K562 (cell line): ENCODE measurements around the gene NEURL4. TPM values are rescaled to one million over a fixed set of nuclear protein-coding genes. Genes with fewer than 3 reads are reported as not detected.

Source experiments
- E2F5 ChIP-seq: sonication (generic); formaldehyde crosslinking; IDR thresholded peaks from 2 replicates; pipeline ENCODE4 v1.8.0; 2022; ENCODE audit warnings: mild to moderate bottlenecking, missing genetic modification reagents
- HNRNPH1 ChIP-seq: fragments of 200-400 bp; formaldehyde crosslinking; optimal IDR thresholded peaks from 2 replicates; pipeline ENCODE3; 2017; ENCODE audit warnings: low read depth, mild to moderate bottlenecking, low read length, moderate library complexity
- HNRNPLL ChIP-seq: fragments of 200-400 bp; formaldehyde crosslinking; IDR thresholded peaks from 2 replicates; pipeline ENCODE4 v1.6.1; 2017; ENCODE audit warnings: low read length, low read depth, mild to moderate bottlenecking; ENCODE audit not compliant: poor library complexity, severe bottlenecking
- HOMEZ ChIP-seq: fragments of 250-450 bp; sonication (Bioruptor Pico); IDR thresholded peaks from 2 replicates; pipeline ENCODE4 v1.4.0; 2020; ENCODE audit warnings: mild to moderate bottlenecking, moderate library complexity
- IFI16 ChIP-seq: fragments of 250-450 bp; sonication (Bioruptor Pico); IDR thresholded peaks from 2 replicates; pipeline ENCODE4 v2.1.2; 2022; ENCODE audit warnings: mild to moderate bottlenecking, inconsistent platforms
- KAT7 ChIP-seq: sonication (generic); formaldehyde crosslinking; IDR thresholded peaks from 2 replicates; pipeline ENCODE4 v1.8.0; 2022; ENCODE audit warnings: missing genetic modification reagents, mild to moderate bottlenecking, borderline replicate concordance
- NFIX ChIP-seq: fragments of 250-450 bp; sonication (Bioruptor Pico); IDR thresholded peaks from 2 replicates; pipeline ENCODE4 v1.4.0; 2020; ENCODE audit warnings: low read depth, mild to moderate bottlenecking, moderate library complexity
- PML ChIP-seq: IDR thresholded peaks from 2 replicates; pipeline ENCODE4 v1.6.1; 2012; ENCODE audit warnings: low read length, inconsistent platforms
- SRF ChIP-seq, 2 experiments: fragments of 250-450, 450-650 bp in 1 of 2; sonication (Bioruptor Pico) in 1 of 2; sonication (generic) in 1 of 2; formaldehyde crosslinking; IDR thresholded peaks; 2 replicates each; pipeline versions ENCODE4 v1.5.0 to v1.5.1; 2020 to 2022; ENCODE audit warnings: mild to moderate bottlenecking in 1 of 2, missing genetic modification reagents in 1 of 2
- TRIM24 ChIP-seq, 2 experiments: fragments of 450-650 bp; IDR thresholded peaks; 2 replicates each; pipeline ENCODE4 v1.6.1; 2016
- ZBTB9 ChIP-seq: fragments of 450-650 bp; formaldehyde crosslinking; IDR thresholded peaks from 2 replicates; pipeline ENCODE4 v1.4.0; 2020; ENCODE audit warnings: mild to moderate bottlenecking, moderate library complexity
- ZNF217 ChIP-seq: sonication (generic); formaldehyde crosslinking; IDR thresholded peaks from 2 replicates; pipeline ENCODE4 v1.8.0; 2022; ENCODE audit warnings: mild to moderate bottlenecking, missing genetic modification reagents
- ZNF57 ChIP-seq: fragments of 450-650 bp; formaldehyde crosslinking; IDR thresholded peaks from 2 replicates; pipeline ENCODE4 v1.4.0; 2020; ENCODE audit warnings: mild to moderate bottlenecking, moderate library complexity
- ZNF696 ChIP-seq: fragments of 250-450 bp; sonication (Bioruptor Pico); conservative IDR thresholded peaks from 2 replicates; pipeline ENCODE4 v1.4.0; 2020; ENCODE audit warnings: mild to moderate bottlenecking, moderate library complexity
- ZNF79 ChIP-seq: fragments of 250-450 bp; sonication (Bioruptor Pico); IDR thresholded peaks from 2 replicates; pipeline ENCODE4 v1.4.0; 2020; ENCODE audit warnings: low read depth, mild to moderate bottlenecking, moderate library complexity
- polyA plus RNA-seq, 8 experiments: library from polyadenylated mRNA; depleted of rRNA in 4 of 8; stranded (reverse) in 5 of 8; unstranded in 3 of 8; fragments of >200 nt; fragmentation: Nextera tagmentation in 2 of 8; fragmentation: Illumina TruSeq in 1 of 8; extraction: Ambion mirVana in 2 of 8; extraction: Trizol in 1 of 8; gene quantifications; 2 replicates each; pipeline versions ENCODE4 v1.2.1 to v1.2.3, GENCODE V29; 2011 to 2014; ENCODE audit warnings: inconsistent platforms in 1 of 8, missing spikeins in 1 of 8
- total RNA-seq, 7 experiments: library from RNA; depleted of rRNA in 6 of 7; stranded (reverse); fragments of >200 nt in 6 of 7; fragmentation: Illumina TruSeq in 2 of 7; extraction: Trizol in 2 of 7; gene quantifications; 2 replicates each; pipeline versions ENCODE4 v1.2.1 to v1.2.3, GENCODE V29; 2011 to 2021; ENCODE audit warnings: low replicate concordance in 1 of 7
- TF ChIP-seq, protein P1 (sequence below): sonication (generic); formaldehyde crosslinking; IDR thresholded peaks from 2 replicates; pipeline ENCODE4 v1.8.1; 2023; ENCODE audit warnings: mild to moderate bottlenecking, missing genetic modification reagents
- TF ChIP-seq, protein P2 (sequence below): fragments of 450-650 bp; formaldehyde crosslinking; IDR thresholded peaks from 2 replicates; pipeline ENCODE4 v1.4.0; 2022; ENCODE audit warnings: mild to moderate bottlenecking, moderate library complexity
- TF ChIP-seq, protein P3 (sequence below): fragments of 250-450 bp; sonication (Bioruptor Pico); IDR thresholded peaks from 2 replicates; pipeline ENCODE4 v1.5.0; 2020; ENCODE audit warnings: mild to moderate bottlenecking, borderline replicate concordance

Gene NEURL4
- total and polyA plus RNA-seq, 9 of the 15 experiments (the other 6 are each of a cell fraction or from before 2014, with no cell fraction given) = 0.08 to 37.4 (median 11.5) TPM

DNA sequence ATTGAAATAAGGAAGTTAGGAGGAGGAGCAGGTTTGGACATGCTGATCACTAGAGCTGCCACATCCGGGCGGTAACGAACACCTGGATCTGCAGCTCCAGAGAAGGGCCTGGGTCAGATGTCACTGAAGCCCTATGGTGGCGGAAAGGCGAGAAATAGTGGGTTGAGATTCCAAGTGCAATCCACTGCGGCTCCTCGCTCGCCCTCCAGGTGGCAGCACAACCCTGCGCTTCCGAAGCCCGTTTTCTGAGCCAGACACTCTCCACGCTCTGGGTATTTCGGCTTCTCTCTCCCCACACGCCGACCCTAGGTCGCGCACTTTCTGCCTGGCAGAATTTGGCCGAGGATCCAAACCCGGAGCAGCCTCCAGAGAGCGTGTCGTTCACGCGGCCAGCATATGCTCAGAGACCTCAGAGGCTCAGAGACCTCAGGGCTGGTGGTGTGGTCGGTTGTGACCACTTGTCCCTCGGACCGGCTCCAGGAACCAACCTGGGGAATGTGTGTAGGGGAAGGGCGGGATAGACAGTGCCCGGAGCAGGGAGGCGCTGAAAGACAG is 48.5 kb downstream of the NEURL4 start (continued):
- TF ChIP-seq, protein P1, sequence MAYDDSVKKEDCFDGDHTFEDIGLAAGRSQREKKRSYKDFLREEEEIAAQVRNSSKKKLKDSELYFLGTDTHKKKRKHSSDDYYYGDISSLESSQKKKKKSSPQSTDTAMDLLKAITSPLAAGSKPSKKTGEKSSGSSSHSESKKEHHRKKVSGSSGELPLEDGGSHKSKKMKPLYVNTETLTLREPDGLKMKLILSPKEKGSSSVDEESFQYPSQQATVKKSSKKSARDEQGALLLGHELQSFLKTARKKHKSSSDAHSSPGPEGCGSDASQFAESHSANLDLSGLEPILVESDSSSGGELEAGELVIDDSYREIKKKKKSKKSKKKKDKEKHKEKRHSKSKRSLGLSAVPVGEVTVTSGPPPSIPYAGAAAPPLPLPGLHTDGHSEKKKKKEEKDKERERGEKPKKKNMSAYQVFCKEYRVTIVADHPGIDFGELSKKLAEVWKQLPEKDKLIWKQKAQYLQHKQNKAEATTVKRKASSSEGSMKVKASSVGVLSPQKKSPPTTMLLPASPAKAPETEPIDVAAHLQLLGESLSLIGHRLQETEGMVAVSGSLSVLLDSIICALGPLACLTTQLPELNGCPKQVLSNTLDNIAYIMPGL (CRISPR knock-in tag) = peak; percentile 93
- TF ChIP-seq ZBTB9 (CRISPR knock-in tag) (no peak), PML (no peak), HNRNPLL (no peak), ZNF217 (no peak), KAT7 (CRISPR knock-in tag) (no peak; the same call in 1 of the 2 replicates), SRF (CRISPR knock-in tag; IDR thresholded peaks at IDR 0.05) (0 out of 4 replicates have a peak, but pooled peaks of 1 of the 2 experiments have one; percentile 45), IFI16 (no peak), ZNF57 (CRISPR knock-in tag) (no peak), HNRNPH1 (no peak), ZNF696 (no peak), ZNF79 (CRISPR knock-in tag) (no peak), HOMEZ (CRISPR knock-in tag) (no peak), E2F5 (CRISPR knock-in tag) (0 out of 2 replicates have a peak, but pooled peaks have one; percentile 16), TRIM24 (IDR thresholded peaks at IDR 0.05) (no peak), NFIX (no peak)
- TF ChIP-seq, protein P2, sequence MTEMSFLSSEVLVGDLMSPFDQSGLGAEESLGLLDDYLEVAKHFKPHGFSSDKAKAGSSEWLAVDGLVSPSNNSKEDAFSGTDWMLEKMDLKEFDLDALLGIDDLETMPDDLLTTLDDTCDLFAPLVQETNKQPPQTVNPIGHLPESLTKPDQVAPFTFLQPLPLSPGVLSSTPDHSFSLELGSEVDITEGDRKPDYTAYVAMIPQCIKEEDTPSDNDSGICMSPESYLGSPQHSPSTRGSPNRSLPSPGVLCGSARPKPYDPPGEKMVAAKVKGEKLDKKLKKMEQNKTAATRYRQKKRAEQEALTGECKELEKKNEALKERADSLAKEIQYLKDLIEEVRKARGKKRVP (CRISPR knock-in tag) = no peak
- TF ChIP-seq, protein P3, sequence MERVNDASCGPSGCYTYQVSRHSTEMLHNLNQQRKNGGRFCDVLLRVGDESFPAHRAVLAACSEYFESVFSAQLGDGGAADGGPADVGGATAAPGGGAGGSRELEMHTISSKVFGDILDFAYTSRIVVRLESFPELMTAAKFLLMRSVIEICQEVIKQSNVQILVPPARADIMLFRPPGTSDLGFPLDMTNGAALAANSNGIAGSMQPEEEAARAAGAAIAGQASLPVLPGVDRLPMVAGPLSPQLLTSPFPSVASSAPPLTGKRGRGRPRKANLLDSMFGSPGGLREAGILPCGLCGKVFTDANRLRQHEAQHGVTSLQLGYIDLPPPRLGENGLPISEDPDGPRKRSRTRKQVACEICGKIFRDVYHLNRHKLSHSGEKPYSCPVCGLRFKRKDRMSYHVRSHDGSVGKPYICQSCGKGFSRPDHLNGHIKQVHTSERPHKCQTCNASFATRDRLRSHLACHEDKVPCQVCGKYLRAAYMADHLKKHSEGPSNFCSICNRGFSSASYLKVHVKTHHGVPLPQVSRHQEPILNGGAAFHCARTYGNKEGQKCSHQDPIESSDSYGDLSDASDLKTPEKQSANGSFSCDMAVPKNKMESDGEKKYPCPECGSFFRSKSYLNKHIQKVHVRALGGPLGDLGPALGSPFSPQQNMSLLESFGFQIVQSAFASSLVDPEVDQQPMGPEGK (CRISPR knock-in tag) = no peak
